CD4-positive, alpha-beta T cell treated with Interleukin-6 at 100 ng/mL for 8 hours (primary cell): Measurements from ENCODE around the gene SPATA20.

Experiments used
- DNase-seq: peaks from one replicate; pipeline ENCODE4 v3.0.0-alpha.2; 2020; ENCODE audit warnings: mixed read lengths, low spot score

The SPATA20 gene

GRCh38 chr17:50579399-50579798, 32.4 kb downstream of the SPATA20 start:
- no peak for DNase-seq

- no peak for DNase-seq
These were observed 33.7 kb downstream of the SPATA20 start for GRCh38 chr17:50580646-50581045.

GRCh38 chr17:50581316-50581715, 34.3 kb downstream of the SPATA20 start:
- DNase-seq: no peak

- no peak for DNase-seq
These were observed 35.8 kb downstream of the SPATA20 start for GRCh38 chr17:50582741-50583140.

- no peak for DNase-seq
These were observed 36.7 kb downstream of the SPATA20 start for GRCh38 chr17:50583641-50584040.

GRCh38 chr17:50584116-50584515, 37.1 kb downstream of the SPATA20 start:
- no peak for DNase-seq

- DNase-seq: no peak
These were observed 37.8 kb downstream of the SPATA20 start for GRCh38 chr17:50584749-50585148.

- no peak for DNase-seq
These were observed 38.4 kb downstream of the SPATA20 start for GRCh38 chr17:50585346-50585745.

GRCh38 chr17:50585891-50586290, 38.9 kb downstream of the SPATA20 start:
- no peak for DNase-seq

- DNase-seq: no peak
These were observed 39.7 kb downstream of the SPATA20 start for GRCh38 chr17:50586421-50587247.

- DNase-seq: no peak
These were observed 40.6 kb downstream of the SPATA20 start for GRCh38 chr17:50587571-50587970.

GRCh38 chr17:50588391-50589049, 41.5 kb downstream of the SPATA20 start:
- no peak for DNase-seq

GRCh38 chr17:50589095-50589705, 42.2 kb downstream of the SPATA20 start:
- DNase-seq: no peak

- DNase-seq: no peak
These were observed 44.2 kb downstream of the SPATA20 start for GRCh38 chr17:50590946-50591737.

- DNase-seq: no peak
These were observed 46.3 kb downstream of the SPATA20 start for GRCh38 chr17:50593321-50593720.

- DNase-seq: no peak
These were observed 47.3 kb downstream of the SPATA20 start for GRCh38 chr17:50594128-50594823.

- DNase-seq: no peak
These were observed 47.9 kb downstream of the SPATA20 start for GRCh38 chr17:50594892-50595291.

- DNase-seq: no peak
These were observed 49.4 kb downstream of the SPATA20 start for GRCh38 chr17:50596191-50597037.

GRCh38 chr17:50598487-50598886, 51.5 kb downstream of the SPATA20 start:
- no peak for DNase-seq

GRCh38 chr17:50599606-50600005, 52.6 kb downstream of the SPATA20 start:
- DNase-seq: no peak
